Naive thymus-derived CD4-positive, alpha-beta T cell (primary cell): ENCODE results near the gene MAGEL2. TPM values are rescaled to one million over a fixed set of nuclear protein-coding genes. Genes with fewer than 3 reads are reported as not detected.

Source experiments
- ATAC-seq: fragments of 150-1000 bp; cut with Tn5 transposase; 2 replicates; pipeline ENCODE4 v1.10.0; 2021; ENCODE audit warnings: mild to moderate bottlenecking, moderate library complexity
- CTCF ChIA-PET: fragments of 350-600 bp; sonication (Branson Sonifier 250); formaldehyde crosslinking; loops from one replicate; lab custom pipeline; 2021; ENCODE audit warnings: antibody characterized with exemption; lab: Charles Lee
- POLR2A ChIA-PET: fragments of 350-600 bp; sonication (Branson Sonifier 250); formaldehyde crosslinking; loops from one replicate; lab custom pipeline; 2021; ENCODE audit warnings: antibody characterized with exemption, inconsistent platforms; lab: Charles Lee
- DNase-seq, 9 donors: peaks; one replicate each; pipeline versions ENCODE4 v3.0.0 to v3.0.0-alpha.2; 2020 to 2022; ENCODE audit warnings: mixed read lengths in 1 of 9
- H3K27ac ChIP-seq: one replicate; pipeline ENCODE4 v1.7.0; 2013; ENCODE audit warnings: mild to moderate bottlenecking, low read depth, low read length, moderate library complexity
- H3K27me3 ChIP-seq, 2 donors: one replicate each; pipeline ENCODE4 v1.7.0; 2013; ENCODE audit warnings: low read length in 2 of 2, mild to moderate bottlenecking in 2 of 2, moderate library complexity in 2 of 2; ENCODE audit not compliant: control insufficient read depth in 2 of 2, insufficient read depth in 2 of 2
- H3K36me3 ChIP-seq, 3 experiments: 1 replicate in 2 of 3; 2 replicates in 1 of 3; pipeline ENCODE4 v1.7.0; 2013; ENCODE audit warnings: low read length in 3 of 3, mild to moderate bottlenecking in 3 of 3, moderate library complexity in 1 of 3; ENCODE audit not compliant: insufficient read depth in 3 of 3, control insufficient read depth in 2 of 3
- H3K4me1 ChIP-seq, 2 donors: one replicate each; pipeline ENCODE4 v1.7.0; 2013; ENCODE audit warnings: low read length in 2 of 2, mild to moderate bottlenecking in 2 of 2, moderate library complexity in 1 of 2; ENCODE audit not compliant: control insufficient read depth in 2 of 2, insufficient read depth in 2 of 2
- H3K4me3 ChIP-seq: 2 replicates; pipeline ENCODE4 v1.7.0; 2013; ENCODE audit warnings: mild to moderate bottlenecking, low read length
- H3K9me3 ChIP-seq, 3 experiments: 1 replicate in 2 of 3; 2 replicates in 1 of 3; pipeline ENCODE4 v1.7.0; 2013; ENCODE audit warnings: low read length in 3 of 3; ENCODE audit not compliant: control insufficient read depth in 2 of 3
- H3K27ac Mint-ChIP-seq, 9 donors: one replicate each; pipeline ENCODE4 v1.8.0; 2020 to 2022; ENCODE audit warnings: mixed read lengths in 9 of 9, mild to moderate bottlenecking in 8 of 9, moderate library complexity in 5 of 9, inconsistent platforms in 2 of 9
- H3K27me3 Mint-ChIP-seq, 5 donors: one replicate each; pipeline ENCODE4 v1.8.0; 2021 to 2022; ENCODE audit warnings: mixed read lengths in 5 of 5, mild to moderate bottlenecking in 1 of 5
- H3K36me3 Mint-ChIP-seq, 5 donors: one replicate each; pipeline ENCODE4 v1.8.0; 2020 to 2022; ENCODE audit warnings: mixed read lengths in 5 of 5, mild to moderate bottlenecking in 3 of 5, inconsistent platforms in 1 of 5
- H3K4me1 Mint-ChIP-seq, 7 donors: one replicate each; pipeline ENCODE4 v1.8.0; 2020 to 2022; ENCODE audit warnings: mixed read lengths in 7 of 7, mild to moderate bottlenecking in 3 of 7, inconsistent platforms in 1 of 7
- H3K4me3 Mint-ChIP-seq, 10 donors: one replicate each; pipeline ENCODE4 v1.8.0; 2020 to 2022; ENCODE audit warnings: mild to moderate bottlenecking in 10 of 10, mixed read lengths in 10 of 10, moderate library complexity in 6 of 10, inconsistent platforms in 2 of 10
- H3K9me3 Mint-ChIP-seq, 11 donors: one replicate each; pipeline ENCODE4 v1.8.0; 2020 to 2022; ENCODE audit warnings: mixed read lengths in 11 of 11, mild to moderate bottlenecking in 4 of 11, inconsistent platforms in 1 of 11, moderate library complexity in 1 of 11
- intact Hi-C, 2 donors: fragments of 100-400 bp; cut with micrococcal nuclease; formaldehyde crosslinking; loops; one replicate each; pipeline ENCODE4 v1.15.1; 2023
- polyA plus RNA-seq, 2 donors: library from polyadenylated mRNA; unstranded; fragments of 300-500 nt; fragmentation: Illumina TruSeq; gene quantifications; one replicate each; pipeline ENCODE4 v1.2.3, GENCODE V29; 2021
- total RNA-seq, 6 experiments: library from RNA in 5 of 6; stranded (reverse) in 5 of 6; gene quantifications; 1 replicate in 5 of 6; 2 replicates in 1 of 6; pipeline ENCODE4 v1.2.3 and lab custom pipeline; 2021 to 2026

The MAGEL2 gene
- total RNA-seq (not detected), polyA plus RNA-seq (not detected), total RNA-seq (lab: John Stamatoyannopoulos, UW) (not detected)

DNA sequence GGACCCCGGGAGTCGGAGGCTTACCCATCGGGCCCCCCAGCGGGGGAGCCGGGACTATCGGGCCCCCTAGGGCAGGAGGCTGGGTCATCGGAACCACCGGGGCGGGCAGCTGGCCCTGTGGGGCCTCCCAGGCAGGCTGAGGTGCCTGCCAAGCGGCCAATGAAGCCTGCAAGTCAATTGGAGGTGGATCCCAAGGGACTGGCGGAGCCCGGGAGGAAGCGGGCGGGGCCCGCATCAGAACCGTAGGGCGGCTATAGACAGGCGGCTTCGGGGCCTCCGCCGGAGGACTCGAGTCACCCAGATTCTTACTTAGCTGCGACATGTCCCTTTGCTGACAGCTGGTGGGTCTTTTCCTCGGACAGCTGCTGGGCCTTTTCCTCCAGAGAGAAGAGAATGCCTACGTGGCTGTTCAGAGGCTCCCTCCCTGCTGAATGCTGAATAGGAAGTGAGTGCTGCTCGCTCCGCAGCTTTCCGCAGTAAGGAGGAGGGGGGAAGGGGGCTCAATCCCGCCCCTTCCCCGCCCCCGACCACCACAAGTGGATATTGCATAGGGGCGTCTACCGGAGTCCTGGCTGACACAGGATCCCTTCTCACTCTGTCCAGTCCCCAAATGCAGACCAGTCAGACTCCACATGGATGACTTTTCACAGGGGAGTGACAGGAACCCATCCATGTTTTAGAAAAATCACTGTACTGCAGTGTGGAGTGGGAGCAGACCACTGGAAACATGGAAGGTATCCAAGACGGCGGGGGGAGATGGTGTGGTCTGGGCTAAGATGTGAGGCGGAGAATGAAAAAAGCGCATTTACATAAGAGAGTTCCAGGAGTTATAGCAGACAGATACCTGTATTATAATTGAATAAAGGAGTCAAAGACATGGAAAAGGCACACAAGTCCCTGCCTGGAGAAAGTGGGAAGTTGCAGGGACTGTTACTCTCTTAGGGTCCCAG lies at the start of gene MAGEL2:
Gene MAGEL2 (minus strand): TSS at position 447 of the 950 bp plus-strand sequence. CDS start 125 bp downstream, at position 322.
- Histone ChIP-seq H3K36me3 (no peaks in the 10 kb centered on the region), H3K9me3 (no peaks in the 10 kb centered on the region), H3K27ac (no peak within 1 kb of the TSS), H3K27me3 (no peaks in the 10 kb centered on the region), H3K4me1 (no peaks in the 10 kb centered on the region), H3K4me3 (no peak within 1 kb of the TSS)
- Mint-ChIP-seq H3K27me3 (peaks cover 7 to 29% (median 16%) of the 10 kb centered on the region in 5 donors), H3K9me3 (no peaks in the 10 kb centered on the region), H3K36me3 (no peaks in the 10 kb centered on the region), H3K4me1 (no peaks in the 10 kb centered on the region), H3K27ac (no peak within 1 kb of the TSS), H3K4me3 (peak within 1 kb of the TSS in 1 of 10 donors; percentile 32)
- DNase-seq (no peak), ATAC-seq (no peak)
- POLR2A ChIA-PET = no interaction called here
- intact Hi-C loops = no loop called here
- CTCF ChIA-PET = no interaction called here

DNA sequence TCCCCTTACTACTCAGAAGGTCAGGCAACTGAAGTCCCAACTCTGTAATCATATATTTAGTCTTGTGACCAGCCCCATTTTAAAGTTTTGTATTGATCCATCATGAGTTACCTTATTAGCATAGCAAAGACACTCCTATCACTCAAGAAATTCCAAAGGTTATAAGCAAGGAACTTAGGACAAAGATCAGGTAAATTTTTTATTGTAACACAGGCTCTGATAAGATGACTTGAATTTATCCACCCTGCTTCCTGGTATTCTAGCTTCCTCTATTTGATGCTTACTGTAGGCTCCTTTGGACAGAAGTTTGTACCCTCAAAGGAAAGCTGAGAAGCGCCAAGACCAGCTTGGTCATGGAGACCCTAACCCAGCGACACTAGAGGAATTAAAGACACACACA lies 47.6 kb upstream of the MAGEL2 start:
- DNase-seq (no peak), ATAC-seq (no peak)
- H3K36me3 Mint-ChIP-seq = no peaks in the 10 kb centered on the region
- peaks cover 0 to 3% (median 0%) of the 10 kb centered on the region in 7 donors for H3K4me1 Mint-ChIP-seq
- no peaks in the 10 kb centered on the region for H3K4me1 ChIP-seq
- no peak overlapping the region for H3K27ac ChIP-seq
- no peaks in the 10 kb centered on the region for H3K9me3 ChIP-seq
- H3K4me3 Mint-ChIP-seq = no peak overlapping the region
- H3K27me3 Mint-ChIP-seq = peaks cover 0 to 4% (median 0%) of the 10 kb centered on the region in 5 donors
- peaks cover 0 to 20% (median 4%) of the 10 kb centered on the region in 11 donors for H3K9me3 Mint-ChIP-seq
- no peaks in the 10 kb centered on the region for H3K36me3 ChIP-seq
- no peaks in the 10 kb centered on the region for H3K27me3 ChIP-seq
- H3K4me3 ChIP-seq = no peak overlapping the region
- ChIA-PET CTCF (no interaction called here), POLR2A (no interaction called here)
- H3K27ac Mint-ChIP-seq = no peak overlapping the region
- intact Hi-C loops = no loop called here

- CTCF ChIA-PET = no interaction called here
These were observed 46.9 kb upstream of the MAGEL2 start for GRCh38 chr15:23694592-23694991.

GRCh38 chr15:23690450-23690852 lies 42.8 kb upstream of the MAGEL2 start:
- ChIA-PET POLR2A (no interaction called here), CTCF (no interaction called here)
- Mint-ChIP-seq H3K36me3 (no peaks in the 10 kb centered on the region), H3K4me3 (no peak overlapping the region), H3K27ac (no peak overlapping the region), H3K27me3 (peaks cover 2 to 10% (median 4%) of the 10 kb centered on the region in 5 donors), H3K9me3 (peaks cover 0 to 18% (median 0%) of the 10 kb centered on the region in 11 donors), H3K4me1 (peaks cover 0 to 3% (median 0%) of the 10 kb centered on the region in 7 donors)
- Histone ChIP-seq H3K4me1 (no peaks in the 10 kb centered on the region), H3K36me3 (no peaks in the 10 kb centered on the region), H3K4me3 (no peak overlapping the region), H3K27ac (no peak overlapping the region), H3K9me3 (no peaks in the 10 kb centered on the region), H3K27me3 (no peaks in the 10 kb centered on the region)
- ATAC-seq = no peak
- DNase-seq = no peak
- intact Hi-C loops = no loop called here

More at GRCh38 chr15:23694592-23694991, 46.9 kb upstream of the MAGEL2 start:
- H3K4me1 Mint-ChIP-seq = peaks cover 0 to 3% (median 0%) of the 10 kb centered on the region in 7 donors
- H3K27me3 Mint-ChIP-seq = peaks cover 0 to 4% (median 0%) of the 10 kb centered on the region in 5 donors
- H3K36me3 ChIP-seq = no peaks in the 10 kb centered on the region
- H3K4me3 Mint-ChIP-seq = no peak overlapping the region
- no peaks in the 10 kb centered on the region for H3K36me3 Mint-ChIP-seq
- no peak for ATAC-seq
- intact Hi-C loops = no loop called here
- H3K9me3 ChIP-seq = no peaks in the 10 kb centered on the region
- H3K9me3 Mint-ChIP-seq = peaks cover 0 to 20% (median 0%) of the 10 kb centered on the region in 11 donors
- POLR2A ChIA-PET = no interaction called here
- H3K4me1 ChIP-seq = no peaks in the 10 kb centered on the region
- H3K27ac ChIP-seq = no peak overlapping the region
- no peaks in the 10 kb centered on the region for H3K27me3 ChIP-seq
- no peak overlapping the region for H3K27ac Mint-ChIP-seq
- DNase-seq = no peak
- no peak overlapping the region for H3K4me3 ChIP-seq

- Mint-ChIP-seq H3K9me3 (peaks cover 0 to 14% (median 0%) of the 10 kb centered on the region in 11 donors), H3K36me3 (no peaks in the 10 kb centered on the region), H3K27ac (no peak overlapping the region), H3K4me1 (peaks cover 0 to 3% (median 0%) of the 10 kb centered on the region in 7 donors), H3K4me3 (no peak overlapping the region), H3K27me3 (peaks cover 2 to 10% (median 4%) of the 10 kb centered on the region in 5 donors)
- no peak for DNase-seq
- Histone ChIP-seq H3K36me3 (no peaks in the 10 kb centered on the region), H3K27ac (no peak overlapping the region), H3K4me3 (no peak overlapping the region), H3K9me3 (no peaks in the 10 kb centered on the region), H3K4me1 (no peaks in the 10 kb centered on the region), H3K27me3 (no peaks in the 10 kb centered on the region)
- CTCF ChIA-PET = no interaction called here
- intact Hi-C loops = no loop called here
- POLR2A ChIA-PET = no interaction called here
- ATAC-seq = no peak
These were observed 42.3 kb upstream of the MAGEL2 start for GRCh38 chr15:23690015-23690414.

GRCh38 chr15:23687143-23687470 lies 39.4 kb upstream of the MAGEL2 start, which contains the start of gene NDN:
Gene NDN, minus strand, starts transcription at chr15:23687305. Its CDS starts 88 bp downstream, at chr15:23687217.
- H3K4me1 ChIP-seq = no peaks in the 10 kb centered on the region
- Mint-ChIP-seq H3K27me3 (peaks cover 2 to 6% (median 4%) of the 10 kb centered on the region in 5 donors), H3K27ac (no peak within 1 kb of the TSS), H3K4me3 (peak within 1 kb of the TSS in 1 of 10 donors; percentile 20), H3K36me3 (no peaks in the 10 kb centered on the region), H3K9me3 (peaks cover 0 to 7% (median 4%) of the 10 kb centered on the region in 11 donors), H3K4me1 (peaks cover 0 to 3% (median 0%) of the 10 kb centered on the region in 7 donors)
- H3K27me3 ChIP-seq = no peaks in the 10 kb centered on the region
- no peak within 1 kb of the TSS for H3K27ac ChIP-seq
- intact Hi-C loops = no loop called here
- H3K9me3 ChIP-seq = no peaks in the 10 kb centered on the region
- POLR2A ChIA-PET = no interaction called here
- H3K4me3 ChIP-seq = no peak within 1 kb of the TSS
- CTCF ChIA-PET = no interaction called here
- no peak for ATAC-seq
- DNase-seq = no peak
- no peaks in the 10 kb centered on the region for H3K36me3 ChIP-seq
